GOT3 (cell line): ENCODE data around the gene OXT.

ENCODE experiments used
- DNase-seq: peaks from one replicate; lab custom pipeline; 2025; ENCODE audit warnings: mixed read lengths; lab: John Stamatoyannopoulos, UW

Gene OXT

DNA sequence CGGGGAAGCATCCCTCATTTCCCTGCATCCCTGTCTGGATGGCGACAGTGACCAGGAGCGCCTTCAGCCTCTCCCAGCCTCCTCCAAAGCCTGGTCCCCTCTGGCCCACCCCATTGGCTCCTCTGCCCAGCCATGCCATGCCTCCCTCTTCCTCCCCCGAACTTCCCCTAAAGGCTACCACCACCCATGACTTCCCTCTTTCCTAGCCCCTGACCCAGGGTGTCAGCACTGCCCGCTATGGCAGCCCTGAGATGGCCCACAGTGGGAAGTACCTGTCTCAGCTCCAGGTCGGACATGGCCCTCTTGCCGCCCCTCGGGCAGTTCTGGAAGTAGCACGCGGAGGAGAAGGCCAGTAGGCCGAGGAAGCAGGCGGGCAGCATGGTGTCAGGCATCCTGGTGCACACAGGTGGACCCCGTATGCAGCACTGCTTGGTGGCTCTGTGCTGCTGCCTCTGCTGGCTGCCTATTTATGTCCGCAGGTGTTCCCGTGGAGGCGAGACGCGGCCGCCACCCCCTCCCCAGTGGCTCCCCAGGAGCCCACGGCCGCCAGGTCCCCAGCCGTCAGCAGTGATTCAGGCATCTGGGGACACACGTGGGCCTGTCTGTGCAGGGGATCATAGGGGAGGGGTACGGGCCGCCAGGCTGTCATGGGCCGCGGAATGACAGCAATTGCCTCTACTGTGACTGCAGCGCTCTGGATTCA lies 13.0 kb downstream of the OXT start, which contains the start of gene AVP:
Gene AVP (minus strand): TSS at position 442 of the 703 bp plus-strand sequence. CDS start 50 bp downstream, at position 392.
- no peak for DNase-seq

GRCh38 chr20:3084986-3085360 lies 13.6 kb downstream of the OXT start:
- DNase-seq, result no peak

DNA sequence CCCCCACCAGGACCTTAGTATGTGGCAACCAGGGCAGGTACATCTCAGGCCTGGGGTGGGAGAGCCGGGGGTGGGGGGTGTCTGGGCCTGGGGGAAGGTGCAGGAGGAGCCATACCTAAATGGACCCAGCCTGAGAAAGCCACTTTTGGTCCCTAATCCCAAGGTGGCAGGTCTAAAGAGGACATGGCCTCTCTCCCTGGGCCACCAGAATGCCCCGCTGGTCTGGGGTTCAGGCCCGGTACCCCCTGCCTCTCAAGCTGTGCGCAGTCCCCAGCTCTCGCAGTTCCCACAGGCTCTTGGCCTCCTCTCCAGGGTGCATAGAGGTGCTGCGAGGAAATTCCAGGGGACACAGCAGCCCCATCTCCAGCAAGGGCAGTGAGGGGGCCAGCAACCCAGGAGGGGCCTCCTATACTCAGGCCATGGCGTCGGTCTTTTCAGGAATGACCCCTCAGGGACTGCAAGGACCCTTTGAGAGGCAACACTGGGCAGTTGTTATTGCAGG lies 14.2 kb downstream of the OXT start:
- DNase-seq, result no peak

- no peak for DNase-seq
Measured at GRCh38 chr20:3088031-3088430, 16.6 kb downstream of the OXT start.

DNA sequence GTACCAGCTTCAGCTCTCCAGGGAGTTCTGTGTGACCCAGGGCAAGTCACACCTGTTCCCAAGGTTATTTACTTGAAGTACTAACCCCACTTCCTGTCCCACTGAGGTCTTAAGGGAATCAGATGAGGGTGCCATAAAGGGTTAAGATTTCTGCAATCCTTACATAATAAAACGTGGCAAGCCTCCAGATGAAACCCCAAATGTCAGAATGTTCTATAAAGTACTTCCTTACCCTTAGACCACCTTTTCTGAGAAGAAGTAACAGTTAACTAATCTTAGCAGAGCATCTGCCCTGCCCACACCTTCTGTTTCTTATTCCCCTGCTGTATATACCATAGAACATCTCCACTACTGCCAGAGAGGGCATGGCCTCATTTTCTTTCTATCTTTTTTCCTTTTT lies 19.1 kb downstream of the OXT start:
- DNase-seq, result no peak

DNA sequence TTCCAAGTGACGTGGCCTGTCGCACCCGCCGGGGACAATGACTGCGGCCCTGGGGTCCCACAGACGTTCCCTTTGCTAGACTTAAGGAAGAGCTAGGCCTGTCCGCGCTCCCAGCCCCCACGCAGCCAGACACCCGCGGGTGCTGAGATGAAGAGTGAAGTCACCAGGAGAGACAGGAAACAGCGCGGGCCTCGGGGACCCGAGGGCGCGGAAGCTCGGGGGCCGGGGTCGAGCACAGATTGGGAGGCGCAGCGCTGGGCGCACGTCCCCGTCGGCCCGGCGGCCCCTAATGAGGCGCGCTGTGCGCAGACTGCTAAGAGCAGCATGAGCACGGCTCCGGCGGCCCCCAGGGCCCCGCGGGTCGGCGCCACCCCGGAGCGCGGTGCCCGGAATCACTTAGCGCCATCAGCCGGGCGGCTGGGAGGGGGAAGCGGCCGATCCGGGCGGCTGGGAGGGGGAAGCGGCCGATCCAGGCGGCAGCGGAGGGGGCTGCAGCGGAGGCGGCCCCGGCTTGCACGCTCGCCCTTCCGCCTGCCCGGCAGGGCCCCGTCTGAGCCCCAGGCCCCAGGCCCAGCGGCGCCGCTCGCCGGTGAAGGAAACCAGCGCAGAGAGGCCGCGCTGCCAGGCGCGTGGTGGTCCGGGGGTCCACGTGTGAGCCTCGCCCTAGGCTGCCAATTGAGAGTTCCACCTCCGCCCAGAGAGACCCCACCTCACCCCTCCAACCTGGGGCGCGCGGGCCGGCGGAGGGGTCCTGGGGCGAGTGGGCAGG lies 21.4 kb downstream of the OXT start:
- no peak for DNase-seq

DNA sequence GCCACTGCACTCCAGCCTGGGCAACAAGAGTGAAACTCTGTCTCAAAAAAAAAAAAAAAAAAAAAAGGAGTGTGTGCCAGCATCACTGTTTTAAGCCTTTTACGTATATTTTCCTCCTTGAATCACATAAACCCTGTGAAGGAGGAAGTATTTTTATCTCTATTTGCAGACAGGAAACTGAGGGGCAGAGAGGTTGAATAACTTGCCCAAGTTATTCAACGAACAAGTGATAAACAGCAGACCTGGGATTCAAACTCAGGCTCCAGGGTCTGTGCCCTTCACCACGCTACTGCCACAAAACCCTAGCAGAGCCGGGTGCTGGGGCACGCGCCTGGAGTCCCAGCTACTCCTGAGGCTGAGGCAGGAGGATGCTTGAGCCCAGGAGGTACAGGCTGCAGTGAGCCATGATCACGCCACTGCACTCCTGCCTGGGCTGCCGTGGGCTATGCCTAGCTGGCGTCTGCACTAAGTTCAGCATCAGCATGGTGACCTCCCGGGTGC lies 22.5 kb downstream of the OXT start:
- no peak for DNase-seq

DNA sequence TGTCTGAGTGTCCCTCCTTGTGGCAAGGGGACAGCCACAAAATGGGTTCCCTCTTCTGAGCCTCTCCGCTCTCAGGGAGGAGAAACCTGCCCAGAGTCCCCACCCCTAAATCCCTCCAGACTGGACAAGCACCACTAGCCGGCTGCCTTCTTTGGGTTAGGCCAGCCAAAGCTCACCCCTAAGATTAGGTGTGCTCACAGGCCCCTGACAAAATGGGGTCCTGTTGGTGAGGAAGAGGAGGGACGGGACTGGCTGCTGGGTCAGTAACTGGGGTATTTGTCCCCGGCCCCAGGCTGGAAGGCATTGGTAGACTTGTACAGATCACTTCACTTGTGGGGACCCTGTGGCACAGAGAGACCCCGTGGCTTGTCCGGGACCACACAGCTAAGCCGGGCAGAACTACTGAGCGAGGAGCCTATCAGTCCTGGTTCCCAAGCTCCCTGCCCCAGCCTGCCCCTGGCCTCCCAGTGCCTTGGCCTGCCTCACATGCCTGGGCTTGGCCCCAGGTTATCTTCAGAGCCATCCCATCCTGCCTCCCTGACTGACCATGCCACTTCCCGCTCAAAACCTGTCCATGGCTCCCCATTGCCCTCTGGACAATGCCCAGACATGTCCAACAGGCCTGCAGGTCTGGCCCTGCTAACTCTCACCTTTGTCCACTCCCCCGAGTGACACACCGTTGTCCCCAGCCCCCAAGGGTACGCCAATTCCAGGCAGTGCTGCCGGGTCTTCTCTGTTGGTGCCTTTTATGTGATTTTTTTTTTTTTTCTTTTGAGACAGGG lies 23.6 kb downstream of the OXT start:
- no peak for DNase-seq

- no peak for DNase-seq
Measured at GRCh38 chr20:3100480-3100879, 29.1 kb downstream of the OXT start.

DNA sequence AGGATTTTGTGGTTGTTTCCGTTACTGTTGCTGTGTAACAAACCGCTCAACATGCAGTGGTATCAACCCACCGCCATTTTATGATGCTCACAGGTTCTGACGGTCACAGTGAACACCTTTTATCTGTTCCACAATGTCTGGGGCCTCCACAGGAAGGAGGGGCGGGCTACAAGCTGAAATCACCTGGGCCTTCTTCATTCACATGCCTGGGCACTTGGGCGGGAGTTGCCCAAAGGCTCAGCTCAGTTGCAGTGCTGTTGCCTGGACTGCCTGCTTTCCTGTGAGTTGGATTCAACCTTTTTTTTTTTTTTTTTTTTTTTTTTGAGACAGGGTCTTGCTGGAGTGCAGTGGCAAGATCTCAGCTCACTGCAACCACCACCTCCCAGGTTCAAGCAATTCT lies 29.8 kb downstream of the OXT start:
- no peak for DNase-seq

DNA sequence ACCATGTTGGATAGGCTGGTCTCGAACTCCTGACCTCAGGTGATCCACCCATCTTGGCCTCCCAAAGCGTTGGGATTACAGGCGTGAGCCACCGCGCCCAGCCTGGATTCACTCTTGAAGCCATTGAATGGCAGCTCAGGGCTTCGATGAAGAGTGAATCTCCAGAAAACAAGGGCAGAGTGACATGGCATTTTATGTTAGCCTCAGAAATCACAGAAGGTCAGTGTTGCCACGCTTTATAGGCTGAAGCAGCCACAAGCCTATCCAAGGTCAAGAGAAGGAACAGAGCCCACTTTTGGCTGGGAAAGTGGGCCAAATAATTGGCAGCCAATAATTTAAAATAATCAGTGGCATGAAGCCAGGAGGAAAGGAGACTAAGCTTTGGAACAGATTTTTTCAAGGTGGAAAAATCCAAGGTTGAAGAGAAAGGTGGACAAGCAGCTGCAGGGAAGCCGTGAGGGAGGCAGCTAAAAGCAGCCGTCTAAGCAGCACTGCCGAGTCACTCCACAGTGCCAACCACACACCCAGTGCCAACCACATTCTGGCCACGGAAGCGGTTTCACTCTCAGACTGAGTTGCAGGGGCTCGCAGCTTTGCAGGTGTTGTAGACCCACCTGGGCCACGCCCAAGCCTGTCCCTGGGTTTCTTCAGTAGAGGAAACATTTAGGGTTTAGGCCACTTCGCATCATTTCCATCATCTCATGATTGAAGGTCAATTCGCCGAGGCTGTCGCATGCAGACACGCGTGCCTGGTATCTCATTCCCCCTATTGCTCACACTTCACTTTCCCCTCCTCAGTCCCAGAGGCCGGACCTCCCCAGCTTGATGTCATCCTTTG lies 30.5 kb downstream of the OXT start:
- DNase-seq, result no peak

GRCh38 chr20:3102575-3103368 lies 31.4 kb downstream of the OXT start:
- no peak for DNase-seq

- no peak for DNase-seq
Measured at GRCh38 chr20:3103369-3104032, 32.1 kb downstream of the OXT start.

DNA sequence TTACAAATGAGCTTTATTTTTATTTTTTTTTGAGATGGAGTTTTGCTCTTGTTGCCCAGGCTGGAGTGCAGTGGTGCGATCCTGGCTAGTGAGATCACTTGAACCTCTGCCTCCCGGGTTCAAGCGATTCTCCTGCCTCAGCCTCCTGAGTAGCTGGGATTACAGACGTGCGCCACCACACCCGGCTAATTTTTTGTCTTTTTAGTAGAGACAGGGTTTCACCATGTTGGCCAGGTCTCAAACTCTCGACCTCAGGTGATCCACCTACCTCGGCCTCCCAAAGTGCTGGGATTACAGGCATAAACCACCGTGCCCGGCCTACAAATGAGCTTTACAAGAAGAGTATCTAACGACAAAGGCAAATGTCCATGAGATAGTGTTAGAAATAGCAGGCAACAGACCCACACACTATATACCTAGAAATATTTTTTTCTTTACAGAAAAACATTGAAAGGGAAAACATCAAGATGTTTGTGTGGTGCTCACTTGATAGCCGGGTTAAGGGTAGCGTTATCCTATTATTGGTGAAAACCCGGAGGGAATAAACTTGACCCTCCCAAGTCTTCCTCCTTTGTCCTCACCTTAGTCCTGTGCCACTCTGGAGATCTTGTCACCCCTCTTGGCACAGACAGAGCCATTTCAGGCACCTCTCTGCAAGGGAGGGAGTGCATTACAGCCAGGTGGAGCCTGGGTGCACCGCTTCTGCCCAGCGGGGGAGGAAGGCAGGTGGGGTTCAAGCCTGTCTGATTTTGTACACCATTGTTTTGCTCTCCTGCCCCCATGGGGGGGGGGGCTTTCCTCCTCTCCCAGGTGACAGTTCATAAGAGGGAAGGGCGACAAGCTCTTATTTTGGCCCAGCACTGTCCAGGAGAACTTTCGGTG lies 34.1 kb downstream of the OXT start:
- no peak for DNase-seq

DNA sequence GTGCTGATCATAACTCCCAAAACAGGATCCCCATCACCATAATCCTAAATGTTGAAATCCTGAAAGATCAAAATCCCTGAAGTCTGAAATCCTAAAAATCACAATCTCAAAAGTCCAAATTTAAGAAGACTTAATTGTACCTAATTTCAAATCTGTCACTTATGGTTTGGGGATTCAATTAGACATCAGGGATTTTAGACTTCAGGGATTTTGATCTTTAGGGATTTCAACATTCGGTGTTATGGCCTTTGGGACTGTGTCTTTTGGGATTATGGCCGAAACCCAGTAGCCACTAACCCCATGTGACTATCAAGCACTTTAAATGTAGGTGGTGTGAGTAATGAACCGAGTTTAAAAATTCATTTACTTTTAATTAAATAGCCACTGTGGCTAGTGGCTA lies 34.8 kb downstream of the OXT start:
- DNase-seq, result no peak

- no peak for DNase-seq
Measured at GRCh38 chr20:3106658-3107463, 35.4 kb downstream of the OXT start.

DNA sequence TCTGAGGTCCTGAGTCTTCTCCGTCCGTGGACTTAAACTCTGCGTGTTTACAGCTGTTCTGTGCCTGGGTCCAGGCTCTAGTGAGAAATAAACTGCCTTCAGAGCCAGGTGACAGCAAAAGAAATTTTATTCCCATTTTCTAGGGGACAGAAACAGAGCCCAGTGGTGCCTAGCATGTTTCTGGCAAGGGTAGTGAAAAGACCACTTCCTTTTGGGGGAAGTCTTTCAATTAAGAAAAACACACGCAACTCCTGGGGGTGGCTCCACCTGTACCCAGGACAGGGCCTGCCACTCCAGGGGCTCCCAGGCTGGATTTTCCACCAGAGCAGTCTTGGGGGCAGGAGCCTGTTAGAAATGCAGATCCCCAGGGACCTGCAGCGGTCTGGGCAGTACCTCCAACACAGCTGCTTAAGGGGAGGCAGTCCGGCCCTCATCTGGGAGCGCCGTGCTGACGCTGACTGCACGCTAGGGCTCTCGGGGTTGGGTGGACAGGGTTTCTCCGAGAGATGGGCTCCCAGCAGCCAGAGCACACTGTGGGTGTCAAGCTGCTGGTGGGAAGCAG lies 36.1 kb downstream of the OXT start:
- DNase-seq, result no peak
